ENCODE measurements around the gene BBOX1. TPM values are rescaled to one million over a fixed set of nuclear protein-coding genes. Genes with fewer than 3 reads are reported as not detected.

The BBOX1 gene
- total RNA-seq, 1 donor from 2014 or later = 0.90 TPM

DNA sequence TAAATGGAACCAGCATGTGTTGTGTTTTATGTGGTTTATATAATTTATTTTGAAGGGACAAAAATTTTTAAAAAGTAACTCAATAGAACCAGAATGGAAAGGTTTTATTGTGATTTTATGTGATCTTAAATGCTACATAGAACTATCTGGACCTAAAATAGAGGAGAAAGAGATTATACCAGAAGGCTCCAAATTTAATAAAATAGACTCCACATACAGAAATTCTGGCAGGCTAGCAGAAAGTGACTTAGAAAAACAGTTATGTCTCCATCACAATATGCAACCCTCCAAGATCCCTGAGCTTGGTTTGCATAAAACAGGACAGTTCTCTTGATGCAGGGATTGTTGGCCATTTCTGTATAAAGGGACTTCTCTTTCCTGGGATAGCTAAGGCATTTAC lies 107.9 kb downstream of the BBOX1 start:
- DNase-seq (ENCODE audit: low spot score) = no peak
- peaks cover 3% of the 10 kb centered on the region for H3K36me3 Mint-ChIP-seq (ENCODE audit: low read depth)
- H3K4me1 Mint-ChIP-seq (ENCODE audit: low read depth) = peaks cover 7% of the 10 kb centered on the region
- TF ChIP-seq, protein P1, sequence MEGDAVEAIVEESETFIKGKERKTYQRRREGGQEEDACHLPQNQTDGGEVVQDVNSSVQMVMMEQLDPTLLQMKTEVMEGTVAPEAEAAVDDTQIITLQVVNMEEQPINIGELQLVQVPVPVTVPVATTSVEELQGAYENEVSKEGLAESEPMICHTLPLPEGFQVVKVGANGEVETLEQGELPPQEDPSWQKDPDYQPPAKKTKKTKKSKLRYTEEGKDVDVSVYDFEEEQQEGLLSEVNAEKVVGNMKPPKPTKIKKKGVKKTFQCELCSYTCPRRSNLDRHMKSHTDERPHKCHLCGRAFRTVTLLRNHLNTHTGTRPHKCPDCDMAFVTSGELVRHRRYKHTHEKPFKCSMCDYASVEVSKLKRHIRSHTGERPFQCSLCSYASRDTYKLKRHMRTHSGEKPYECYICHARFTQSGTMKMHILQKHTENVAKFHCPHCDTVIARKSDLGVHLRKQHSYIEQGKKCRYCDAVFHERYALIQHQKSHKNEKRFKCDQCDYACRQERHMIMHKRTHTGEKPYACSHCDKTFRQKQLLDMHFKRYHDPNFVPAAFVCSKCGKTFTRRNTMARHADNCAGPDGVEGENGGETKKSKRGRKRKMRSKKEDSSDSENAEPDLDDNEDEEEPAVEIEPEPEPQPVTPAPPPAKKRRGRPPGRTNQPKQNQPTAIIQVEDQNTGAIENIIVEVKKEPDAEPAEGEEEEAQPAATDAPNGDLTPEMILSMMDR (IDR thresholded peaks at IDR 0.05) = no peak
- H3K27ac Mint-ChIP-seq (ENCODE audit: unreplicated experiment) = no peak overlapping the region
- H3K27me3 Mint-ChIP-seq (ENCODE audit: low read depth) = no peaks in the 10 kb centered on the region
- no peak overlapping the region for H3K4me3 Mint-ChIP-seq (ENCODE audit: unreplicated experiment)
- peaks cover 9% of the 10 kb centered on the region for H3K9me3 Mint-ChIP-seq (ENCODE audit: low read depth)

DNA sequence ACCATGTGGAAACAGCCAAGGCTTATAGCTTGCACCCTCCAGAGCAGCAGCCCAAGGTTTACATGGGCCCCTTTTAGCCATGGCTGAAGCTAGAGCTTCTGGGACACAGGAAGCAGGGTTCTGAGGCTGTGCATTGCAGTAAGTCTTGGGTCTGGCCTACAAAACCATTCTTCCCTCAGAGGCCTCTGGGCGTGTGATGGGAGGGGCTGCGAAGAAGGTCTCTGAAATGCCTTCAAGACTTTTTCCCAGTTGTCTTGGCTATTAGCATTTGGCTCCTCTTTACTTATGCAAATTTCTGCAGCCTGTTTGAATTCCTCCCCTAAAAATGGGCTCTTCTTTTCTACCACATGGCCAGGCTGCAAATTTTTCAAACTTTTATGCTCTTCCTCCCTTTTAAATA lies 109.5 kb downstream of the BBOX1 start:
- Mint-ChIP-seq H3K27ac (ENCODE audit: unreplicated experiment) (no peak overlapping the region), H3K36me3 (ENCODE audit: low read depth) (no peaks in the 10 kb centered on the region), H3K4me1 (ENCODE audit: low read depth) (peaks cover 4% of the 10 kb centered on the region), H3K9me3 (ENCODE audit: low read depth) (no peaks in the 10 kb centered on the region), H3K4me3 (ENCODE audit: unreplicated experiment) (no peak overlapping the region), H3K27me3 (ENCODE audit: low read depth) (no peaks in the 10 kb centered on the region)
- DNase-seq (ENCODE audit: low spot score) = no peak
- TF ChIP-seq, protein P1 (IDR thresholded peaks at IDR 0.05) = no peak

DNA sequence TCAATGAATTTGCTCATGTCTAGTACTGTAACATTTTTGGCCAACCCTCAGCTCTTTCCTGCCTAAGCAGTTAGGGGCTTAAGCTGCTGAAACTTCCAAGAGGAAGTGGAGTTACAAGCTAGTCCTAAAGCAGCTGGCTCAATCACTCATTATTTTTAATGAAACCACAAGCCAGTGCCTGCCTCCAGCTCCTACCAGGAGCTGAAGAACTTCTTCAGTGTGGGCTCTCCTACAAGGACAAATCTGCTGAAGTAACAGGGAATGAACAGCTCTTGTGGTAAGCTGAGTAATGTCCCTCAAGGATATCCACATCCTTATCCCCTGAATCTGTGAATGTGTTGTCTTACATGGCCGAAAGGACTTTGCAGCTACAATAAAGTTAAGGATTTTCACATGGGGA lies 112.5 kb downstream of the BBOX1 start:
- TF ChIP-seq, protein P1 (IDR thresholded peaks at IDR 0.05) = no peak
- Mint-ChIP-seq H3K4me3 (ENCODE audit: unreplicated experiment) (no peak overlapping the region), H3K27ac (ENCODE audit: unreplicated experiment) (no peak overlapping the region), H3K27me3 (ENCODE audit: low read depth) (no peaks in the 10 kb centered on the region), H3K36me3 (ENCODE audit: low read depth) (peaks cover 3% of the 10 kb centered on the region), H3K4me1 (ENCODE audit: low read depth) (peaks cover 2% of the 10 kb centered on the region), H3K9me3 (ENCODE audit: low read depth) (peaks cover 3% of the 10 kb centered on the region)
- no peak for DNase-seq (ENCODE audit: low spot score)

DNA sequence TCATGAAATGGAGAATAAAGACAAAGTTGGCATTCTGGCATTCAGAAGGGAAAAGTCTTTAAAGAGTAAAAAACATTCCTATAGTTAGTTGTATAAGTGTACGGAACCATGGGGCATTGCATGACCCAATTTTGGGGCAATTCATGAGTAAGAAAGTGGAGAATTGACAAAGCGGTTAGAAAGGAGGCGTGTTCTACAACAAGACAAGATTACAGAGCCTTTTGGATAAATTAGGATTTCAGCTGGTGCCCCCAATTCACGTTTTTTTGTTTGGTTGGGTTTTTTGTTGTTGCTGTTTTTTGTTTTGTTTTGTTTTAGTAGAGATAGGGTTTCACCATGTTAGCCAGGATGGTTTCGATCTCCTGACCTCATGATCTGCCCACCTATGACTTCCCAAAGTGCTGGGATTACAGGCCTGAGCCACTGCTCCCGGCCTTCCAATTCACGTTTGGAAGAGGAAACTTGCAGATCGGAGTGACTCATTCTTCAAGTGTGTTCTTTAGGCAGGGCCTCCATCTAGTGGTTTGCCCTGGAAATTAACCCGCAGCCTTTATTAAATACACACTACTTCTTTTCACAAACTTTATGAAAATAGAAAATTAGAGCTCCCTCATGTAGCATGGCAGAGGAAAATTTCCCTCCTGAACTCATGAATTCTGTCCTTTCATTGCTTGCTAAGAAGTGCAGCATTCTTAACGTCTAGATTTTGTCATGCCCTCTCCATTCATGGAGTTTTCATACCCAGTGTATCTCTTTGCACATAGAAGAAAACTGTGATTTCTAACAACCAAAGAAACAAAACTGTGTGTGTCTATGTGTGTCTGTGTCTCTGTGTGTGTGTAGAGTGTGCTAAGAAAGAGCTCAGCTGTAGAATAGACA lies 118.1 kb downstream of the BBOX1 start:
- Mint-ChIP-seq H3K27ac (ENCODE audit: unreplicated experiment) (no peak overlapping the region), H3K4me3 (ENCODE audit: unreplicated experiment) (no peak overlapping the region), H3K36me3 (ENCODE audit: low read depth) (peaks cover 3% of the 10 kb centered on the region), H3K9me3 (ENCODE audit: low read depth) (peaks cover 10% of the 10 kb centered on the region), H3K27me3 (ENCODE audit: low read depth) (no peaks in the 10 kb centered on the region), H3K4me1 (ENCODE audit: low read depth) (peaks cover 26% of the 10 kb centered on the region)
- DNase-seq (ENCODE audit: low spot score) = no peak
- TF ChIP-seq, protein P1 (IDR thresholded peaks at IDR 0.05) = peak; percentile 93

DNA sequence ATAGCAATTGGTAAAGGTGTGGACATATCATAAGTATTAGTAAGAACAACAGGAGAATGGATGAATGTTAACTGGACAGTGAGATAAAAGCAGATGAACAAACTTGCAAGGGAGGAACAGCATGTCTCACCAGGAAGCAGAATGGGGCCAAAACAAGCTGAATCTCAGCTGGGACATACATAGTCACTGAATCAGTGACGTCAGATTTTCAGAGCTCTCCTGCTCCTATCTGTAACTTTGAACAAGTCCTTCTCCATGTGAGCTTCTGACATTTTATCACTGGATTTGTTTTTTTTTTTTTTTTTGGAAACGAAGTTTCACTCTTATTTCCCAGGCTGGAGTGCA lies 118.7 kb downstream of the BBOX1 start:
- Mint-ChIP-seq H3K27ac (ENCODE audit: unreplicated experiment) (no peak overlapping the region), H3K9me3 (ENCODE audit: low read depth) (peaks cover 10% of the 10 kb centered on the region), H3K27me3 (ENCODE audit: low read depth) (no peaks in the 10 kb centered on the region), H3K36me3 (ENCODE audit: low read depth) (peaks cover 3% of the 10 kb centered on the region), H3K4me3 (ENCODE audit: unreplicated experiment) (no peak overlapping the region), H3K4me1 (ENCODE audit: low read depth) (peaks cover 26% of the 10 kb centered on the region)
- no peak for DNase-seq (ENCODE audit: low spot score)
- TF ChIP-seq, protein P1 (IDR thresholded peaks at IDR 0.05) = no peak

All from chondrocyte (in vitro differentiated cells).